ENCODE results near the gene NT5M.
"Not testable (repeated sequence)": the region's sequence is repeated elsewhere in the genome, so short reads cannot be mapped to it uniquely, and the experiment has no call there.

GRCh38 chr17:17383431-17384290 is 80.5 kb downstream of the NT5M start:
- TF ChIP-seq, protein P1, sequence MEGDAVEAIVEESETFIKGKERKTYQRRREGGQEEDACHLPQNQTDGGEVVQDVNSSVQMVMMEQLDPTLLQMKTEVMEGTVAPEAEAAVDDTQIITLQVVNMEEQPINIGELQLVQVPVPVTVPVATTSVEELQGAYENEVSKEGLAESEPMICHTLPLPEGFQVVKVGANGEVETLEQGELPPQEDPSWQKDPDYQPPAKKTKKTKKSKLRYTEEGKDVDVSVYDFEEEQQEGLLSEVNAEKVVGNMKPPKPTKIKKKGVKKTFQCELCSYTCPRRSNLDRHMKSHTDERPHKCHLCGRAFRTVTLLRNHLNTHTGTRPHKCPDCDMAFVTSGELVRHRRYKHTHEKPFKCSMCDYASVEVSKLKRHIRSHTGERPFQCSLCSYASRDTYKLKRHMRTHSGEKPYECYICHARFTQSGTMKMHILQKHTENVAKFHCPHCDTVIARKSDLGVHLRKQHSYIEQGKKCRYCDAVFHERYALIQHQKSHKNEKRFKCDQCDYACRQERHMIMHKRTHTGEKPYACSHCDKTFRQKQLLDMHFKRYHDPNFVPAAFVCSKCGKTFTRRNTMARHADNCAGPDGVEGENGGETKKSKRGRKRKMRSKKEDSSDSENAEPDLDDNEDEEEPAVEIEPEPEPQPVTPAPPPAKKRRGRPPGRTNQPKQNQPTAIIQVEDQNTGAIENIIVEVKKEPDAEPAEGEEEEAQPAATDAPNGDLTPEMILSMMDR (conservative IDR thresholded peaks at IDR 0.05 in 1 of 2, IDR thresholded peaks at IDR 0.05 in 1 of 2; ENCODE audit: low read depth in 1 of 2, low read length in 2 of 2) = not testable (repeated sequence)
- TF ChIP-seq EZH2 (IDR thresholded peaks at IDR 0.05; ENCODE audit: low read length, missing control alignments) = not testable (repeated sequence)
